NB4 (cell line): ENCODE measurements around the gene NAT8L.

Source experiments
- DNase-seq: peaks from one replicate; pipeline ENCODE4 v3.0.0; 2010; ENCODE audit warnings: low read depth
- H3K4me3 ChIP-seq: one replicate; pipeline ENCODE4 v1.5.1; 2011; ENCODE audit warnings: mild to moderate bottlenecking, low read depth, low read length, moderate library complexity
- CTCF ChIP-seq: IDR thresholded peaks from one replicate; pipeline ENCODE4 v1.5.1; 2012; ENCODE audit warnings: low read depth, low read length
- MYC ChIP-seq: IDR thresholded peaks from 2 replicates; pipeline ENCODE4 v1.6.1; 2011; ENCODE audit warnings: low read depth, low read length
- POLR2A ChIP-seq: IDR thresholded peaks from 2 replicates; pipeline ENCODE4 v1.6.1; 2011; ENCODE audit warnings: mild to moderate bottlenecking; ENCODE audit not compliant: insufficient read length; ENCODE audit errors: extremely low read depth
- TF ChIP-seq, protein P1 (sequence below): IDR thresholded peaks from 2 replicates; pipeline ENCODE4 v1.6.1; 2011; ENCODE audit warnings: low read depth, low read length

The NAT8L gene

DNA sequence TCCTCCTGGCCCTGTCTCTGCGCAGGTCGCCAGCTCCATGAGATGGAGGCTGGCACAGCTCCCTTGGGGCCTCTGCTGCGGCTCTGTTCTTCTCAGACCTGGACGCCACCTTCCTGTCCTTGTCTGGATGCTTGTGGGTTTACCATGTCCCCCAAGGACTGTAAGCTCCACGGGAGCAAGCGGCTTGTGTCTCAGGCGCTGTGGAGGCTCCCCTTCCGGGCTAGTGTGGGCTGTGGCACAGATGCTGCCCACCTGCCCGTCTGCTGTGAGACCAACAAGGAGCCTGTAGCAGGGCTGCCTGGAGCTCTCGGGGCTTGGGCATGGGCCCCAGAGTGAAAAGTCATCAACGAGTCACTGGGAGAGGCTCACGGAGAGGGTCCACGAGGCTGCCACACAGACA lies 25.2 kb downstream of the NAT8L start:
- no peak overlapping the region for H3K4me3 ChIP-seq
- DNase-seq: no peak
- TF ChIP-seq, protein P1, sequence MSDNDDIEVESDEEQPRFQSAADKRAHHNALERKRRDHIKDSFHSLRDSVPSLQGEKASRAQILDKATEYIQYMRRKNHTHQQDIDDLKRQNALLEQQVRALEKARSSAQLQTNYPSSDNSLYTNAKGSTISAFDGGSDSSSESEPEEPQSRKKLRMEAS: no peak
- TF ChIP-seq POLR2A (no peak), CTCF (no peak), MYC (no peak)

GRCh38 chr4:2085496-2085901 lies 26.4 kb downstream of the NAT8L start:
- no peak overlapping the region for H3K4me3 ChIP-seq
- no peak for DNase-seq
- TF ChIP-seq CTCF: no peak
- TF ChIP-seq, protein P1: no peak
- no peak for TF ChIP-seq POLR2A
- TF ChIP-seq MYC: no peak

GRCh38 chr4:2087170-2087569 lies 28.0 kb downstream of the NAT8L start:
- H3K4me3 ChIP-seq: no peak overlapping the region
- no peak for TF ChIP-seq POLR2A
- TF ChIP-seq CTCF: no peak
- DNase-seq: no peak

DNA sequence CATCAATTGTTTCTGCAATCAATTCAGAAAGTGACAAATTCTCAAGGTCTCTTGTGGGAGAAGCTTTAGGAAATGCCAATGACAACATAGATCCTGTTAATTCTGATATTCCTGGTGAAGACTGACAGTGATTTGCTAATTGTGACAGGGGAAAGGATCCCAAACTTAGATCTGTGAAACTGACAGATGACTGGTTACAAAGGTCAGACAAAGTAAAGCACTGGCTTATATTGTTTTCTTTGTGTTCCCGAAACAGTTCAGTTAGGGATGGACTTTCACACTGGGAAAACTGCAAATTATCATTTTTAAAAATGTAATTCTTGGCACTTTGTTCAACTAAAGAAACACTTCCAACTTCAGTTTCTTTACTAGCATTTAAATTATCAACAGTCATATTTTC lies 30.1 kb downstream of the NAT8L start:
- TF ChIP-seq POLR2A (no peak), MYC (no peak), CTCF (no peak)
- TF ChIP-seq, protein P1: no peak

GRCh38 chr4:2090642-2091041 lies 31.5 kb downstream of the NAT8L start:
- DNase-seq: no peak
- H3K4me3 ChIP-seq: no peak overlapping the region
- TF ChIP-seq POLR2A (no peak), CTCF (no peak), MYC (no peak)
- TF ChIP-seq, protein P1: no peak

More for the DNA sequence above, 30.1 kb downstream of the NAT8L start:
- no peak overlapping the region for H3K4me3 ChIP-seq
- DNase-seq: no peak

DNA sequence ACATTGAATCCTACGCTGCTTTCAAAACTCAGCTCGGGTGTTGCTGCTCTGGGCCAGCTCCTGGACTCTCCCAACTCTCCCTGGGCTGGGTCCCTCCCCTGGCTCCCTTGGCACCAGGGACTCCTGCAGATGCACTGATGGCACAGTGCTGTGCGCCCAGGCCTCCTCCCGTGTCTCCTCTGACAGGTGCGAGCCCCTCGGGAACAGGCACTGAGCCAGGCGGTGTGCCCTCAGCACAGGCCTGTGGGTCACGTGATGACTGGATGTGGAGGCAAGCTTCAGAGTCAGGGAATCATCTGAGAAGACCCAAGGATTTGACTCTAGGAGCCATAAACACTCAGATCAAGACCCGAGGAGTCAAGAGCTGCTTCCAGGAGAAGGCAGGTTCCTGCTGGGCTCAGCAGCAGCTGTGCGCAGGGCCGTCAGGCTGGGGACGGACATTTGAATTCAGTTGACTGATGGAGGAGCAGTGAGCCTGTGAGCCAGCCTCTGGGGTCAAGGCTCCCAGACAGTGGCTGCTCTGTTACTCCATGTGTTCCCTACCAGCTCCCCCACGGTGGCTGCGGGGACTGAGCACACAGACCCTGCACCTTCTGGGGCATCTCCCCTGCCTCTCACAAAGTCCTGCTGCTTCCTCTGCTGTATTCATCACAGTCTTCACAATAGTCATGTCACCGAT lies 33.0 kb downstream of the NAT8L start:
- H3K4me3 ChIP-seq: no peak overlapping the region
- TF ChIP-seq, protein P1: no peak
- TF ChIP-seq POLR2A (no peak), CTCF (no peak), MYC (no peak)
- no peak for DNase-seq
